ENCODE measurements around the gene IL5. TPM values are rescaled to one million over a fixed set of nuclear protein-coding genes. Genes with fewer than 3 reads are reported as not detected.

Gene IL5
- total RNA-seq, 1 donor from 2014 or later: not detected

DNA sequence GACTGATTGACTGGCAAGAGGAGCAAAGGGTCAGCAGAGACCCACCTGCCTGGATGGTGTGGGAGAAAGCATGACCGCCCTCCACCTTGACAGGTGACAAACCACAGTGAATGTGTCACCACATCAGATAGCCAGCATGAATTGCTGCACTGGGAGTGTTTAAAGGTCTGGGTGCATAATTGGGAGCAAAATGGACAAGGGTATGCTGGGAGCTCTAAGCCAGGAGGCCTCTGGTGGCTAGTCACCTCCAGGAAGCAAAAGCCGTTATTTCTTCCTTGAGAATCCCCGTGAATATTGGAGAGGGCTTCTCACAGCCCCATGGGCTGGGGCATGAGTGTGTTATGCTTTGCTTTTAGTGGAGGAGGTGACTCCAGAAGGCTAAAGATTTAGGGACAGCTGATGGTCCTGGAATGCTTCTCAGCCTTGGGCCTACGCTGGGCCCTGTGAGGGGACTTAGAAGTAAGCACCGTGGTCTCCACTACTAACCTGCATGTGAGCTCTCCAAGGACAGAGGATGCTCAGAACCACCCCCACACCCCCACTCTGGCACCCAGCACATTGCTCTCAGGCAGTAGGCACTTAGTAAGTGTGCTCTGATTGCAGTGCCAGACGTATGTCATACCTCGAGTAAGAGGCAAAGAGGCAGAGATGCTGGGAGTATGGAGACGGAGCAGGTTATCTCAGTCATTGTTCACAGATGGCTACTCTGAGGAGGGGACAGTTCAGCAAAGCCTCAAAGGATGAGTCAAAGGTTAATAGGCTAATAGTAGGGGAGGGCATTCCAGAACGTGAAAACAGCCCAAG, 43.7 kb downstream of the IL5 start:
- DNase-seq (ENCODE audit: low read depth in 2 of 2): peak in 1 of 2 donors; percentile 3

DNA sequence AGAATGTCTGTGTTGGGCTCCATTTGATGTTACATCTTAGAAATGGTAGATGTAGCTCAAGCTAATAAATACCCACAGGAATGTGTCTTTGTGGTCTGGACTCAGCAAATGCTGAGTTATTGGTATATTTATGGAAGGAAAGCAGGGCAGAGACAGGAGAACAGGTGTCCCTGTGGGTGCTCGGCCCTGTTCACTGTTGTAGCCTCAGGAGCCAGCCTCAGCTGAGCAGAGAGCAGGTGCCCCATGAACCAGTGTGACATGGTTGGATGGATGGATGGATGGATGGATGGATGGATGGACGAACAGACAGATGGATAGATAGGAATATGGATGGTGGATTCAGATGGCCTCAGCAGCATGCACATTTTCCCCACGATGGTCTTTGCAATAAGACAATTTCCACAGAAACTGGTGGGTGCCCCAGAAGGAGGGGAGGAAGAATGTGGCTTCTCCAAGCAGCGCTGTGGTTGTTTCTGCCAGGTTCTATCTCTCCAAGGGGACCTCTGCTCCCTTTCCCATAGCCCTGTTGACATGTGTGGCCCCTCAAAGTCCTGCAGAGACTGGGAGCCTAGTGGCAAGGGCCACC, 44.5 kb downstream of the IL5 start:
- peak in 1 of 2 donors; percentile 0 for DNase-seq (ENCODE audit: low read depth in 2 of 2)

DNA sequence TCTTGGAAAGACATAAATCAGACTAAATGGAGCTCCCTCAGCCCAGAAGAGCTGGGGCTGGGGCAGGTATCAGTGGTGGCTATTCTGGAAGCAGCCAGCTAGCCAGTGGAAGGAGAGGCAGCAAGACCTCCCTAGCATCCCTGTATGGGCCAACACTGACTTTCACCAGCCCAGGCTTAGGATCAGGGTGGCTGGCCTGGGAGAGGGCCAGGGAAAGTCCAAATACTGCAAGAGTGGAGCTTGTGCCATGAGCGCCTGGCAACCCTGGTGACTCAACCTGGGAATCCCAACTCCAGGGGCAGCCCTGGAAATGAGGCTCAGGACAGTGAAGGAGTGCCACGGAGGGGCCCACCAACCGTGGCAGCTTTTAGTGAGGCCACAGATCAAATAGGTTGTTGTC, 45.2 kb downstream of the IL5 start:
- peak; percentile 51 to 71 for DNase-seq (ENCODE audit: low read depth in 2 of 2)

DNA sequence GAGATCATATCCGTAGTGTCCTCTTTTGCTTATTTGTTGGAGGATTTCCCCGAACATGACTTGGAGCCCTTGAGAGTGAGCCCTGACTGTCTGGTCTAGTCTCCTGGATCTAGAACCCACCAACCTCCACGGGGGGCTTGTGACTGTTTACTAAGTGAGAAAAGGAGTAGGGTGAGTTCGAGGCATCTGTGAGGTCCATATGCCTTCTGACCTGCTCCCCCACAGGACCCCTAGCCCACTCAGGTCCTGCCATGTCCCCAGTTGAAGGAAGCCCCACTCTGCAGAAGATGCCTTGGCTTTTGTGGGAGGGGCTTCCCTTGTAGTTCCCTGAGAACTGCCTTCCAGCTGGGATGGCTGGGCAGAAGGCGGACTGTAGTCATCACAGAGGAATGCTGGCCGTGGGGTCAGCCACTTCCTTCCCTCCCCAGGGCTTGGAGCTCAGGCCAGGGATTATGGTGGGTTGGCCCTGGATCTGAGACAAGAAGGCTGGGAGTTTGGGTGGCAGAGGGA, 45.8 kb downstream of the IL5 start:
- peak; percentile 58 to 96 for DNase-seq (ENCODE audit: low read depth in 2 of 2)

DNA sequence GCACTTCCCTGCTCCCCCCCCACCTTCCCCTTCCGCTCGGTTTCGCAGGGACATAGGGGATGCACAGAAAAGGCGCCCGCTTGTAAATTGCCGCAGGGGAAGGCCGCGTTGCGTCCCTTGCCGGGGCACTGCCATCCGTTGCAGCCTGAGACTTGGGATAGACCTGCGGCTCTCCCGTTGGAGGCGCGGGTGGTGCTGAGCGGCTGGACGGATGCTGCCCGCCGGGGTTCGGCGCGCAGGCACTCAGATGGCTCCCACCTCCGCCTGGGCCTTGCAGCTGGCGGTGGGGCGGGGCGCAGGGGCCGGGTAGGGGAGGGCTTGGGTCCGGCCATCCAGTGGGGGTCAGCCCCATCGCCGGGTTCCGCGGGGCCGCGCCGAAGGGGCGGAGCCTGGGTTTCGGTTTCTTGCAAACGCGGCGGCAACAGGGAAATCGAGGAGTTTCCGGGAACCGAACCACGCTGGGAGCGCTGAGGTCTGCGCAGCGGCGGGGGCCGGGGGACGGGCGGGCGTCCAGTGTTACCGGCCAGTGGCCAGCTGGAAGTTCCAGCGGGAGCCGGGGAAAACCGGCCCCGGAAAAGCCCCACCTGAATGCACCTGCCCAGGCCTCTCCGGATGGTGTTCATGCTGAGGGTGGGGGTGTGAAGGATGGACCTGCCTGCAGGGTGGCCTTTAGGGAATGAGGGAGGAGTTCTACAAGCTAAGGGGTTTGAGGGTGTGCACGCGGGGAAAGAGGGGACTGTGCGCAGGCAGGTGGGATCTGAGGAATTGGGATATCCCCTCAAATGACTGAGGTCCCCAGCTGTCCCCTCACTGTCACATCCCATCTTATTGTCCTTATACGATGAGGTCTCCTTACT, 46.5 kb downstream of the IL5 start:
- peak; percentile 76 to 89 for DNase-seq (ENCODE audit: low read depth in 2 of 2)

DNA sequence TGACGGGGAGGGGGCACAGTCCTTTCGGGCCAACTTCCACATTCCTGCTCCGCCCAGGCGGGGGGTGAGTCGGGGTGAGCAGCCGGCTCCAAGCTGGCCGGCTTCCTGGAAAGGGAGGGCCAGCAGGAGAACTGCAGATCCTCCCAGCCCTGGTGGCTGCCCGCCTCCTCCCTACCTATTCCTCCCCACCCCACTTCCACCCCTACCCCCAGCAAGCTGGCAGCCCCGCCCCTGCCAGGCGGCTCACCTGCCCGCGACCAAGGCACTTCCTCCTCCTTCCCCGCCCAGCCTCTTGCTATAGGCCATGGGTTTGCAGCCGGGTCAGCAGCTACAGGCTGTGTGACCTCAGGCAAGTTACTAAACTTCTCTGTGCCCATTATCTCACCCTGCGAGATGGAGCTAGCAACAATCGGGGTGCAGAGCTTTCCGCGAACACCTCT, 47.1 kb downstream of the IL5 start:
- DNase-seq (ENCODE audit: low read depth in 2 of 2): peak; percentile 65 to 75

DNA sequence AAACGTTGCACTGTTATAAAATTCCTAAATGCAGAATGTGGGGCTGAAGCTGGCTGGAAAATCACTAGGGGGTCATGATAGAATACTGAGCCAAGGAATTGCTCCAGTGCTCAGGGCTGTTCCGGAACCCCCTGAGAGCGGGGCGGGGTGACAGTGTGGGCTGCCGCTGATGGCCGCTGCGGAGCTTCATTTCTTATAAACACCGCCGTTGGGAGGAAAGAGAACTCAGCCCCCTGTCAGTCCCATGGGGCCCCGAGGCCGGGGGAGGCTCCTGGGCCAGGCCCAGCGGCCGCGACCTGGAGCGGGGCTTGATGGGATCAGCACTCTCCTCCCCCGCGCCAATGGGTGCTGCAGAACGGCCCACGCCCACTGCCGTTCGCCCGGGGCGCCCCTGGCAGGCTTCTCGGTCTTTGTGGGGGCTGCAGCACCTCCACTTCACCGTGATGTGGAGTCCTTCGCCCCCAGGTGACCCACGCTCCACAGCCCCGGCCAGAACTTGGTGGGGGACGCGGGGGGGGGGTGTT, 47.6 kb downstream of the IL5 start:
- peak; percentile 49 to 65 for DNase-seq (ENCODE audit: low read depth in 2 of 2)

DNA sequence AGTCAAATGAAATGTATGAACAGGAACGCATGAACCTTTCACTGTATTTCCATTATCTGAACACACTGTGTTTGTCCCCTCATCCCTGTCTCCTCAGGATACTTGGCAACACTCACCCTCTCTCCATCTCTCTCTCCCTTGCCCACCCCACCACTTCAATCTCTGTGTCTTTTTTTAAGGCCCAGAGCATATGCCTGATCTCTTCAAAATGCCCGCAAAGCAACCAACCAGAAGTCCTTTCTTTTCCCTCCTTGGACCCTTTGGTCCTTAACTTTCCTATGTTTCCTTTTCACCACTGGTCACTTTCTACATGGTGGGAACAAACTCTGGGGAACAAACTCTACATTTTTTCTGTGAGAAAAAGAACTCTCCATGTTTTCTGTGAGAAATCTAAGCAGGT, 49.5 kb downstream of the IL5 start:
- DNase-seq (ENCODE audit: low read depth in 2 of 2): no peak

DNA sequence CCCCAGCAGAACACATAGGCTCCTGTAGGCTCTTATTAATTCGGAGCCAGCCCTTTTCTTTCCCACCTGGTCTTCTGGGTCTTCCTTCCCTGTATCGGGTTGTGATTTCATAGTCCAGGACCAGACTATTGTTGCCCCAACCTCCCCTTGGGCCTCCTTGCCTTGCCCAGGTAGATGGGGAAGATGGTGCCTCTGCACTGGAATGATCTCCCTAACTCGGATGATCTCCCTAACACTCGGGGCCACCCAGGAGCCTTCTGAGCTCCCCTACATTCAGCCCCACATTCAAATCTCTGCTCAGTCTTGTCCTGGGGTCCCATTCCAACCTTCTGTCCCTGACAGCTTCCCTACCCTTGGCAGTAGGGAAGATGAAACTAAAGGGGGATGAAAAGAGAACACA, 50.1 kb downstream of the IL5 start:
- no peak for DNase-seq (ENCODE audit: low read depth in 2 of 2)

DNA sequence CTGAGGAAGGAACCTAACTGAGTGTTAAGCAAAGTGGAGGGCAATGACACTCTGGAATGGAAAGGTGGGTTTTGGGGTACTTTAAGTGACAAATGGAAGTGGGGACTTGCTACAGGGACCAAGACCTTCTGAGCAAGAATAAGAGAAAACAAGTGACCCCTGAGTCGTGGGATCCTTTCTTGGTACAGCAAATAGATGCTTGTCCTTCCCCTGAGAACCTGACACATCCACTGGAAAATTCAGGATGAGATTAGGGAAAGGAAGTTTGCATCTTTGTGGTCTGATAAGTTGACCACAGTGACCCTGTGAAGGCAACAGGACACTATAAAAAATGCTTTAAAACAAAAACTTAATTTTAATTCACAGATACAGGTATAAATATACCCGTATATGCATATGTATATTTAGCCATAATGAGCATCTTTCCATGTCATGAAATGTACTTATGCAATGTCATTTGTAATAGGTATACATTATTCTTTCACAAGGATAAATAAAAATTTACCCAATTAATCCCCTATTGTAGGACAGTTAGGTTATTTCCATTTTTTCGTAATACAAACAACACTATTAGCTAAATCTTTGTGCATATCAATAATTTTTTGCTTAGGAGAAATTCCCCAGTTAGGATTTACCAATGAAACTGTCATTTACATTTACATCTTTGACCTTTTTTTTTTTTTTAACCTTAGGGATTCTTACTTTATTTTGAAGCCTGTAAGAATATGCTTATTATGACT, 50.8 kb downstream of the IL5 start:
- DNase-seq (ENCODE audit: low read depth in 2 of 2): no peak

Other genes with a start within 250 kb of the IL5 start
- gene SLC22A4, start 249.1 kb downstream of the IL5 start, total RNA-seq: 2.4 and 4.4 TPM in 2 replicates
- gene SLC22A5, start 173.8 kb downstream of the IL5 start, total RNA-seq: 3.4 and 4.1 TPM in 2 replicates
- 9.2 and 16.1 TPM in 2 replicates for gene IRF1, start 52.7 kb downstream of the IL5 start, total RNA-seq
- 6.0 and 6.3 TPM in 2 replicates for gene RAD50, start 13.5 kb upstream of the IL5 start, total RNA-seq
- gene IL13, start 114.7 kb upstream of the IL5 start, total RNA-seq: not detected in 2 replicates
- not detected in 2 replicates for gene IL4, start 130.5 kb upstream of the IL5 start, total RNA-seq
- gene KIF3A, start 194.0 kb upstream of the IL5 start, total RNA-seq: 3.9 and 4.2 TPM in 2 replicates
- gene CCNI2, start 203.9 kb upstream of the IL5 start, total RNA-seq: under 0.01 TPM in 1 of 2 replicates, not detected in the other
- gene SEPTIN8, start 233.7 kb upstream of the IL5 start, total RNA-seq: 29.2 and 30.7 TPM in 2 replicates

All from lung microvascular endothelial cell (primary cell).